ENCODE data around the gene CLCN3. TPM values are rescaled to one million over a fixed set of nuclear protein-coding genes. Genes with fewer than 3 reads are reported as not detected.
A peak's percentile ranks its signal among the peaks of the same experiment; 100 is the strongest.
"Not testable (repeated sequence)": the region's sequence is repeated elsewhere in the genome, so short reads cannot be mapped to it uniquely, and the experiment has no call there.

CLCN3 gene
- total RNA-seq, result 10 to 100 TPM; 17.0 to 23.3 TPM
- long read RNA-seq, donor 1, partial matches to known transcripts, result 1 of 6 reads
- long read RNA-seq, donor 1, other reads (novel, unspliced or antisense), result 5 of 6 reads
- long read RNA-seq, donor 2, partial matches to known transcripts, result 1 of 3 reads
- long read RNA-seq, donor 2, other reads (novel, unspliced or antisense), result 2 of 3 reads

DNA sequence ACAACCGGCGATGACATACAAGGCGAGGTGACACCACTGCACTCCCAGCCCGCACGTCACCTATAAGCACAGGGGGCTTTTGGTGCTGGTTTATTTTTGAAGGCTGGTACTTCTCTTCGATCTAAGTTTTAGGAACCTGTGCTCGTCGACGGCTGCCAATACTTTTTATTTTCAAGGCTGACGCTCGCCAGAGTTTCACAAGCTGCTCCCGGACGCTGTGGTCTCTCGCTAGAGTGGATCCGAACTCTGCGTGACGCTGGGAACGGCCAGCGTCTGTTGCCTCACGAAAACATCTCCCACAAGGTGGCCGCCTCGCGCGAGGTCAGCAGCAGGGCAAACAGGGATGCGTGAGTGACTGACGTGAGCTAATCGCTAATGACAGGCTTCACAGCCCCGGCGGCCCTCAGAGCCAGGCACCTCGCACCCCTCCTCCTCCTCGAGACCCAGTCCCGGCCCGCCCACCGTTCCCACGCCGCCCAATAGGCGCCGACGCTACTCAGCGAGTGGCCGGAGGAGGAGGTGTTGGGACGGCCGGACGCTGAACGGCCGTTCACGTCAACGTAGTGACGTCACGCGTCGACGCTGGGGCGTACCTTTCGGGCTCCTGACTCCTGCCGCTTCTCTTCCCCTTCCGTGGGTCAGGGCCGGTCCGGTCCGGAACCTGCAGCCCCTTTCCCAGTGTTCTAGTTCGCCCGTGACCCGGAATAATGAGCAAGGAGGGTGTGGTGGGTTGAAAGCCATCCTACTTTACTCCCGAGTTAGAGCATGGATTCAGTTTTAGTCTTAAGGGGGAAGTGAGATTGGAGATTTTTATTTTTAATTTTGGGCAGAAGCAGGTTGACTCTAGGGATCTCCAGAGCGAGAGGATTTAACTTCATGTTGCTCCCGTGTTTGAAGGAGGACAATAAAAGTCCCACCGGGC is at the start of gene CLCN3:
Gene CLCN3 (plus strand): TSS at position 621 of the 922 bp plus-strand sequence. CDS start 15,351 bp downstream, outside the sequence.
- DNase-seq (ENCODE audit: low spot score), result peak; percentile 99
- intact Hi-C loops (cut with DNase I), result loop anchor here in 1 of 2 donors (5.0 kb wide), 1 partner anchor 42 kb away; no protein-coding TSS in a partner anchor

DNA sequence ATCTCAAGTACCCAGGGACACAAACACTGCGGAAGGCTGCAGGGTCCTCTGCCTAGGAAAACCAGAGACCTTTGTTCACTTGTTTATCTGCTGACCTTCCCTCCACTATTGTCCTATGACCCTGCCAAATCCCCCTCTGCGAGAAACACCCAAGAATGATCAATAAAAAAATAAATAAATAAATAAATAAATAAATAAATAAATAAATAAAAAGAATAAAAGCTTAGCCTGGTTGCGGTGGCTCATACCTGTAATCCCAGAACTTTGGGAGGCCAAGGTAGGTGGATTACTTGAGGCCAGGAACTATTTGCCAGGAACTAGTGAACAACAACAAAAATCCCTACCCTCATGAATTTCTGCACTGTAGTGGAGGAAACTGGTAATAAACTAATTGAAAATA is 49.4 kb upstream of the CLCN3 start:
- DNase-seq (ENCODE audit: low spot score); intact Hi-C loops (cut with DNase I): not testable (repeated sequence)

DNA sequence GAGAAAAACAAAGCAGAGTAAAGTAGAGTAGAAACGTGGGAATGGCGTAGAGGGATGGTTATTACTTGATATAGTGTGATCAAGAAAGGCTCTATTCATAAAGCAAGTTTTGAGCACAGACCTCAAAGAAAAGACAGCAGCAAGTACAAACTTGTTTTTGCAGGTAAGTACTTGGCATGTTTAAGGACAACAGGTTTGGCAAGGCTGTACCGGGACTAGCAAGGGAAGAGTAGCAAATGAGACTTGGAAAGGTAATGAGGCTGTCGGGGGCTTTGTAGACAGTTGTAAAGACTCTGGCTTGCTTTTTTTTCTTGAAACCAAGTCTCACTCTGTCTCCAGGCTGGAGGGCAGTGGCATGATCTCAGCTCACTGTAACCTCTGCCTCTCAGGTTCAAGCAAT is 48.9 kb upstream of the CLCN3 start:
- intact Hi-C loops (cut with DNase I), result no loop called here

DNA sequence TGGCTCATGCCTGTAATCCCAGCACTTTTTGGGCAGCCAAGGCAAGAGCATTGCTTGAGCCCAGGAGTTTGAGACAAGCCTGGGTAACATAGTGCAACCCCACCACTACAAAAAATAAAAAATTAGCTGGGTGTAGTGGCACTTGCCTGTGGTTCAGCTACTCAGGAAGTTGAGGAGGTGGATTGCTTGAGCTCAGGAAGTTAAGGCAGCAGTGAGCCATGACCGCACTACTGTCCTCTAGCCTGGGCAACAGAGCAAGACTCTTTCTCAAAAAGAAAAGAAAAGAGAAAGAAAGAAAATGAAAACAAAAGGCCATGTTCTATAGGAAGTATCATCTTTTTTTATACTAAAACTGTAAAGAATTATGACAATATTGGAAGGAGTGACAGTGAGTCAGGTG is 46.5 kb upstream of the CLCN3 start:
- intact Hi-C loops (cut with DNase I), result no loop called here

More for the DNA sequence above, 48.9 kb upstream of the CLCN3 start:
- DNase-seq (ENCODE audit: low spot score), result no peak

DNA sequence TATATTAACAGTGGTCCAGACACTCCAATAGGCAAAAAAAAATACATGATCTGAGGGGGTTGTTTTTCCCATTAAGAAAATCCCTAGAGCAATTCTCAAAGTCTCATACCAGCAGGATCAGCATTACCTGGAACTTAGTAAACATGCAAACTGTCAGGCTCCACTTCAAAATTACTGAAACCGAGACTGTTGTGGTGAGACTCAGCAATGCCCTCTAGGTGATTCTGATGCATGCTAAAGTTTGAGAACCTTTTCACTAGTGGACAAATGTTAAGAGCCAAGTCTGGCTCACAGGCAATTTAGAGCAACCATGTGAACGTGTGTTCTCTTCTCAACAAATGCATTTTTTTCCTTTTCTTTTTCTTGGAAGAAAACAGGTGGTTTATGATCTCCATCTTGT is 38.2 kb upstream of the CLCN3 start:
- DNase-seq (ENCODE audit: low spot score), result no peak
- intact Hi-C loops (cut with DNase I), result no loop called here

More for the DNA sequence above, 46.5 kb upstream of the CLCN3 start:
- DNase-seq (ENCODE audit: low spot score), result no peak

DNA sequence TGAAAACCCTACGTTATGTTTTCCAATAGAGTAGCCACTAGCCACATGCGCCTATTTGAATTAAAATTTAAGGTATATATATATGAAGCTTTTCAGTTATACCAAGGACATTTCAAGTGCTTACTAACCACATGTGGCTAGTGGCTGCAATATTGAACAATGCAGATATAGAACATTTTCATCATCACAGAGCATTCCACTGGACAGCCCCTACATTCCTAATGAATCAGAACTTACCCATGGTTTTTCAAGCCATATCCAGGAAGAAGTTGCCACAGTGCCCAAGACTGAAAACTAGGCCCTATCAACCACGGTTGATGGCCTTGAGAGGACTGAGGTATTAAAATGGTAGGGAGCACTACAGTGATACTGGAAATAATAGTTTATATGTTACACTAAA is 37.7 kb upstream of the CLCN3 start:
- intact Hi-C loops (cut with DNase I), result no loop called here
- DNase-seq (ENCODE audit: low spot score), result no peak

DNA sequence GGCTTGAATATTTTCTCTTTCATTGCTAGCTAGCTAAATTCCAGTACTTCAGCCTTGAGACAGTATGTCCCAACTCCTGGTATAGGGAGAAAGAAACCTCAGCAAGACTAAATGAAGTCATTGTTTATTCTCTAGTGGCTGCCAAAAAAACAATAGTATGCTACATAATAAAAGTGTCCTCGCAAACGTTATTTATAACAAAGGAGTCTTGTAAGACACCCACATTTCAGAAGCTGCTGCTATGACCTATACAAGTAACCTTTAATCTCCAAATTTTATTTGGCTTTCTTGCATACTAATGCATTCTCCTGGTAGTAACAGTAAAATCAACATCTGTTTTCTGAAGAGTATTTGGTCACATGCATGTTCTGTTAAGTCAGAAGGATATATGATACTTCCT is 36.8 kb upstream of the CLCN3 start:
- intact Hi-C loops (cut with DNase I), result no loop called here
- no peak for DNase-seq (ENCODE audit: low spot score)

DNA sequence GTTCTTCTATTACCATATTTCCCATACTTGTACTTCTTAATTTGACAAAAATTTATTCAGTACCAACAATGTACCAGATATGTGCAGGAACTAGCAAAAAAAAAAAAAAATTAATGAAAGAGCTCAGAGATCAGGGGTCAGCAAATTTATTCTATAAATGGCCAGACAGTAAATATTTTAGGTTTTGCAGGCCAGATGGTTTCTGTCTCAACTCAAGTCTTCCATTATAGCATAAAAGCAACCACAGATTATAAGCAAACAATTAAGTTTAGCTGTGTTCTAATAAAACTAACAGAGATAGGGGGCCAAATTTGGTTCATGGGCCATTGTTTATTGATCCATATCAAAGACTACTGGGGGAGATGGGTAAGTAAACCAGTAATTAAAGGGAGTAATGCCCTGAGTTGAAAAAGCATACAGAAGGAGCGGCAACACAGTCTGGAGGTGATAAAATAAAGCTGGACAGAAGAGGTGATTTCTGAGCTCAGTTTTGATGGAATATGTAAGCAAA is 27.3 kb upstream of the CLCN3 start:
- intact Hi-C loops (cut with DNase I), result no loop called here
- DNase-seq (ENCODE audit: low spot score), result no peak

DNA sequence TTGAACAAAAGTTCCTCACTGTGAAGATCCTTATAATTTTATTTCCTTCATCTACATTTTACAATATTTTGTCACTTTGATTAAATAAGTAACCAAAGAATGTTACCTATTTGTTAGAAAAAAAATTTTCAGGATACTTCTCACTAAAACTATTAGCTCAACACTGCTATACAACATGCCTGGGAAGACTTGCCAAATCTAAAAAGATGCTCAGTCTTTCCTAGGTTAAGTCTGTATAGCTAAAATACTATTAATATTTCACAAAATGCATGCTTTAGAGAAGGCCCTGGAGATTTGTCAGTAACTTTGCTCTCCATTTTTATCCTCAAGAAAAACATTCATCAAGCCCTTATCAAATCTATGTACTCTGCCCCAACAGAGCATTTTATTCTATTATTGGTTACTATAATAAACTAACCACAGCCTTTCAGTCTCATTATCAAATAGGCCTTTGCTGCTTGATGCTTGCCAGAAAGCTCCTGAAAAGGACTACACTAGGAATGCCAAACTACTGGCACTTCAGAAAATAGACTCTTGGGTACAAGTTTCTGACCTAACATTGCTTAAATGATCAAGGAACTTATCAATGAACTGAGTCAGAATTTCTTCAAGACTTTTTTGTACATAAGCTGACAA is 25.7 kb upstream of the CLCN3 start:
- intact Hi-C loops (cut with DNase I), result no loop called here
- no peak for DNase-seq (ENCODE audit: low spot score)

DNA sequence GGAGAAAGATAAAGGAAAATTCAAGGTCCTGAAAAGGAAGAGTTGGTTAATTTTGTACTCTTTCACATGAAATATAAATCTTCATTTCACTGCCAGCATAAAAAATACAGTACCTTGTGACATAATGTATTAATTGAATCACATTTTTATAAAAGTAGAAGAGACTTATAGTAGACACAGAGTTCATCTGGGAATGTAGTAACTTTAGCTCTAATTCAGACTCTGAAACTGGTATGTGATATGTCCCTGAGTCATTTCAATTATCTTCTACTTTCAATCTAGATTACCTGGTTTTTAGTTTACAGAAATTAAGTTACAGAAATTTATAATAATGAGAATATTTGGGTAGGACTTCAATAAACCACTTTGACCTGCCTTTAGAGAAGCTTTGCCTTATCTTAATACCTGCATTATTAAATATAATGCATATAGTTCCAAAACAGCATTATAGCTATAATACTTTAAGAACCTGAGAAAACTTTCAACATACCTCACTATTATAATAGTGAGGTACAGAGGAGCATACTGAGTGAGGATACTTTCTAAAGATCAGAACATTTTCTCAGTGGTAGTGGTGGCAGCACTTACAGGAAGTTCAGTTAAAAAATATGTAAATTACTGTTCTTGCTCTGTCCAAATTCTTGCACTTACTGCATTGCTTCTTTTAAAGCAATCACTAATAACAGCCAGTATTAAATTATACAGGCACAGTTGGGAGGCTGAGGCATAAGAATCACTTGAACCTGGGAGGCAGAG is 19.2 kb upstream of the CLCN3 start:
- no peak for DNase-seq (ENCODE audit: low spot score)
- intact Hi-C loops (cut with DNase I), result no loop called here

DNA sequence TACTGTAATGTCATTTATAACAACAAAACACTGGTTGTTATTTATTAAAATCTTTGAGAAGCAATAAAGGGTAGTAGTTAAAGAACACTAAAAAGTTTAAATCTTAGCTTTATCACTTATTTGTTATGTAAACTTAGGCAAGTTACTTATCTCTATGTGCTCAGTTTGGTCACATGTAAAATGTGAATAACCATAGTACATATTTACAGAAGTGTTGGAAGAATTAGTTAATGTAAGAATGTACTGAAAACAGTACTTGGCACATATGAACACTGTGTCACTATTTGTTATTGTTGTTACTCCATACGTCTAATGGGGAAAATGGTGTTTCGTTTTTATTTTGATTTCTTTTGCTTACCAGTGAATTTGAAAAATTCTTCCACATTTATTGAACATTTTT is 17.1 kb upstream of the CLCN3 start:
- no peak for DNase-seq (ENCODE audit: low spot score)
- intact Hi-C loops (cut with DNase I), result no loop called here

DNA sequence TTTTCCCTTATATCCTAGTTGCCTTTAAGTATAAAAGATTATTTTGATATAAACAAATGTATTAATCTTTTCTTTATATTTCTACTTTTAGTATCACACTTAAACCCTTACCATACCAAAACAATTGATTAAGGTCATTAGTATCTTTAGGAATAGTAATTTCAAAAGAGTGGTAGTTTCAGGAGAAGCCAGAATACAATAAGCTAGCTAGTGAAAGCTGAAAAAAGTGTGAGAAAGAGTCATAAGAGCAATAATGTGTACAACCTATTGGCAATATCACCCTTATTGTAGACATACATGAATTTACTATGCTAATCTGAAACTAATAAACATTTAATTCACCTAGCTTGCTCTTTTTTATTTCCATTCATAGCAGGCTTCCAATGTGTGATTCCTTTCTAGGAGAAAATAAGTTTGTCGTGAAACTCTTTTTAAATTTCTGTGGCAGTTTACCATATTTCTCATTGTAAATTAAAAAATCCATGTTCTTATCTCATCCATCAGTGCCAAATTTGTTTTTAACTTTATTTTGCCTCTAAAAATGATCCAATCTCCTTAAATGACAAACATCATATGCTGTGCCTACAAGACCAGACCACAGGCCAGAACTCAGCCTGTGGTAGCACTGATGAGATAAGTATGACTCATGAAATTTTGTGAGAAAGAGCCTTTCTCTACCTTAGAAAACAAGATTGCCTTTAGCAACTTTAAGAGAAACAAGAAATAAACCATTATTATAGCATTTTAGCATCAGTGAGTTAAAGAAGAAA is 16.1 kb upstream of the CLCN3 start:
- DNase-seq (ENCODE audit: low spot score), result no peak
- intact Hi-C loops (cut with DNase I), result no loop called here

DNA sequence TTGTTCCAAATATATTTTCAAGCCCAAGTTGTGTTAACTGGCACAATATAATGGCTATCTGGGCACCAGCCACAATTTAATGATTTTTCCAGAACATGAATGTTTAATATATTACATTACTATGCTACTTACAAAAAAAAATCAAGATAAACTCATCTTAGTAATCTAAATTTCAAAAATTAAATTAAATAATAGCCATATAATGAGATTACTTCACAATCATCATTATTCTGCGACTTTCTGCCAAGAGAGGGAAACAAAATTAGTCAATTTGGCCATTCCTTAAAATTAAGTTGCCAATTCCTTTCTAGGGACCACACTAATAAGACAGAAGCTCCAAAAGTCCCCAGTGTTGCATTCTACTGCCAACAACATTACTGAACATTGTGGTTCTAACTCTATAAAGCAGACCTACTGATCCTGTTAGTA is 15.5 kb upstream of the CLCN3 start:
- intact Hi-C loops (cut with DNase I), result no loop called here
- DNase-seq (ENCODE audit: low spot score), result no peak

DNA sequence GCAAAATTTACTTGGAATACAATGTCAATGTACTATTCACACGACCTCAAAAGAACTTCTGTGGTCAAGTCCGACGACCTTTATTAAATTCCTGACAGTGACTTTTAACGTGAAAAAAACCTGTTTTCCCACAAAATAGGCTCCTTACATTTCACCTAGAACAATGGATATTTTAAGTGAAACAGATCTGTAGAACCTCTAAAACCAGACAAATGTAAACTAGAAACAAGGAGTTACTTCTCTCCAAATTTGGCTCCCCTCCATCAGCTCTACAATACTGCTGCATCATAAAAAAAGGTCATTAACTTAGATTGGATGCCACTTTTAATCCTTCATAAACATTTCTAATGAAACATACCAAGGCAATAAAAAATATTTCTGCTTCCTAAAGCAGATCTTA is 9.2 kb upstream of the CLCN3 start:
- intact Hi-C loops (cut with DNase I), result no loop called here
- DNase-seq (ENCODE audit: low spot score), result no peak

DNA sequence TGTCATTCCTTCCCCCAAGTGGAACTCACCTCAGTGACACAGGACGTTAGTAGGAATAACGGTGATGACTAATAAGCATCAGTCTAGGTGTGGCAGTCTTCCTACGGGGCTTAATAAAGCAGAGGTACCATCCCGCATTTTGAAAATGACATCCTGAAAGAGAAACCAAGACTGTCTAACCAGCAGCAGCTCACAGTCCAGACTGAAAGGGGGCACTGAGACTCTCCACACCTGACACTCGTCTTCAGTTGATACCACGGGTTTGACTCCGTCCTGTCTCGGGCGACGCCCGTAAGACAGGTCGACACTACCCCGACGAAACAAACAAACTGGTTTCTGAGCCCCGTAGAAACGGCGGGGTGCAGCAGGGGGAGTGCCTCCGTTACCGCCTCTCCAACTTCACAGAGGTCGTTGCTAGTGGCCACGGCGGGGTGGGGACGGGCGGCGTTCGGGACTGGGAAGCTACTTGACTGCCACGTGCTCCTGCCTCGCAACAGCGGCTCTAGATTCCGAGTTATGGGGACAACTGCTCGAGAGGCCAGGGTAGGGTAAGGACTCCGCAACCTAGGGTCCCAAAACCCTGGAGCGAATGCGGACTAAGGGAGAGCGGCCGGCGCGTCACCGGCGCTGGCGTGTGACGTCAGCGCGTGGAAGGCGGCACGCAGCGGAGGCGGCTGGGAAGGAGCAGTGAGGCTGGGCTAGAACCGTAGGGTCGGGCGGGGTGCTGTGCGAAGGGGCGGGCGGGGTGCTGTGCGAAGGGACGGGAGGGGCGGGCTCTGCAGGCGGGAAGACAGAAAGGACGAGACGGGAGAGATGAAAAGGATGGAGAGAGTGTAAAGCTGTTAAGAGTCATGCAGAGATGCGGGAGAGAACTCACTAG is 8.1 kb upstream of the CLCN3 start, which contains the start of gene NEK1:
Gene NEK1 (minus strand): TSS at position 593 of the 880 bp plus-strand sequence. CDS start 9,953 bp downstream, outside the sequence.
- intact Hi-C loops (cut with DNase I), result no loop called here
- peak; percentile 96 for DNase-seq (ENCODE audit: low spot score)

DNA sequence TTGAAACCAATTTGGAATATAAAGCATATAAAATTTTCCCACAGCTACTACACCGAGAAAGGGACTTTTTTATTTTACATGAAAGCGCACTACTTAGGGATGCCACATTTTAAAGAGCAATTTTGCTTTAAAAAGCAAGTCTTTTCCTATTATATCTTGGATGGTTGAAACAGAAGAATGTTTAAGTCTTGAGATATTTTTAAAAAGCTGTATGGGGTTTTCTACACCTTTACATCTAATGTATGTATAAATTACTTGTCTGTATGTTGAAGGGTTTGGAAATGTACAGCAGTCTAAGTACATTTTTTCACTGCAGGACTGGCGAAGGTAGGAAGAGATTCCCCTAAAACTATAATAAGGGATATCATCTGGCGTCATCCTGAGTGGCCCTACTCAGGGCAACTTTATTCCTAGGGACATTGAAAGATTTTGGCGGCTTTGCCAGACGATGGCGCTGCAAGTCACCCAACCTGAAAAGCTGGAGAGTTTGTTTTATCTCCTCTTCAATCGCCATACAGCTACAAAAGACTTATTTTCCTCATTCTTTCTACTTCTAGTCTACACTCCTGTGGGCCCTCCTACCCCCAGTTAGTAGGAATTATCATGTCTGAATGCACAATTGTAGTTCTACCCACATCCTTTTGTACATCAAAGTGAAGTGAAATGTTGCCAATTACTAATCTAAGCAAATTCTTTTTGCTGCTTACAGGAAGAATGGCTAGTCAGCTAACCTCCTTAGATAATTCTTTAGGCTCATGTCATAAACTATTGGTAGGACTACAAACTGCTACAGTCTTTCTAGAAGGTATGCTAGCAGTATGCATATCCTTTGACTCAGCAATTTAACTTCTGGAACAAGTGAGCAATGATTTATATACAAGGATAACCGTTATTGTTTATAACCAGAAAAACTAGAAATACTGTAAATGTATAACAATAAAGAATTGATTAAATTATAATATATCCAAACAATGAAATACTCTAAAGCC is 7.2 kb upstream of the CLCN3 start:
- intact Hi-C loops (cut with DNase I), result no loop called here
- DNase-seq (ENCODE audit: low spot score), result peak; percentile 89
